CD4-positive, alpha-beta T cell (primary cell): ENCODE results near the gene COG3. TPM values are rescaled to one million over a fixed set of nuclear protein-coding genes. Genes with fewer than 3 reads are reported as not detected.
"Not testable (repeated sequence)": the region's sequence is repeated elsewhere in the genome, so short reads cannot be mapped to it uniquely, and the experiment has no call there.

Source experiments
- ATAC-seq: fragments of 200-7000 bp; cut with Tn5 transposase; one replicate; pipeline ENCODE4 v1.10.0; 2022; ENCODE audit warnings: mild to moderate bottlenecking; ENCODE audit not compliant: poor library complexity
- CTCF ChIA-PET: fragments of 350-600 bp; sonication (Branson Sonifier 250); formaldehyde crosslinking; loops from one replicate; lab custom pipeline; 2021; ENCODE audit warnings: antibody characterized with exemption, inconsistent platforms; lab: Charles Lee
- POLR2A ChIA-PET: fragments of 350-600 bp; sonication (Branson Sonifier 250); formaldehyde crosslinking; loops from one replicate; lab custom pipeline; 2021; ENCODE audit warnings: antibody characterized with exemption, inconsistent platforms; lab: Charles Lee
- DNase-seq, 14 experiments: peaks; one replicate each; pipeline ENCODE4 v3.0.0-alpha.2; 2013 to 2020; ENCODE audit warnings: mixed read lengths in 2 of 14
- H3K27ac ChIP-seq, 2 donors: one replicate each; pipeline versions ENCODE4 v1.5.1 to v1.7.0; 2013; ENCODE audit warnings: low read length in 2 of 2, low read depth in 1 of 2, mild to moderate bottlenecking in 1 of 2
- H3K27me3 ChIP-seq, 2 experiments: 1 replicate in 1 of 2; 2 replicates in 1 of 2; pipeline versions ENCODE4 v1.6.1 to v1.7.0; 2013; ENCODE audit warnings: low read length in 2 of 2, control low read depth in 1 of 2, mild to moderate bottlenecking in 1 of 2, moderate library complexity in 1 of 2; ENCODE audit not compliant: insufficient read depth in 2 of 2, control insufficient read depth in 1 of 2
- H3K36me3 ChIP-seq: one replicate; pipeline ENCODE4 v1.6.1; 2013; ENCODE audit warnings: low read length, control low read depth; ENCODE audit not compliant: insufficient read depth
- H3K4me1 ChIP-seq: one replicate; pipeline ENCODE4 v1.6.1; 2013; ENCODE audit warnings: low read length, control low read depth; ENCODE audit not compliant: insufficient read depth
- H3K4me3 ChIP-seq: one replicate; pipeline ENCODE4 v1.5.1; 2013; ENCODE audit warnings: mild to moderate bottlenecking, low read length, moderate library complexity
- H3K9me3 ChIP-seq, 2 experiments: 1 replicate in 1 of 2; 2 replicates in 1 of 2; pipeline versions ENCODE4 v1.6.1 to v1.7.0; 2013; ENCODE audit warnings: low read length in 2 of 2, mild to moderate bottlenecking in 2 of 2, control low read depth in 1 of 2, moderate library complexity in 1 of 2; ENCODE audit not compliant: control insufficient read depth in 1 of 2, insufficient read depth in 1 of 2
- H3K27ac Mint-ChIP-seq: one replicate; pipeline ENCODE4 v1.8.0; 2020; ENCODE audit warnings: mixed read lengths
- H3K27me3 Mint-ChIP-seq: one replicate; pipeline ENCODE4 v1.8.0; 2021; ENCODE audit warnings: mixed read lengths
- H3K36me3 Mint-ChIP-seq: one replicate; pipeline ENCODE4 v1.8.0; 2021; ENCODE audit warnings: low read depth, mixed read lengths
- H3K4me1 Mint-ChIP-seq: one replicate; pipeline ENCODE4 v1.8.0; 2021; ENCODE audit warnings: low read depth, mixed read lengths
- H3K4me3 Mint-ChIP-seq: one replicate; pipeline ENCODE4 v1.8.0; 2020; ENCODE audit warnings: mild to moderate bottlenecking, mixed read lengths
- H3K9me3 Mint-ChIP-seq: one replicate; pipeline ENCODE4 v1.8.0; 2020; ENCODE audit warnings: mixed read lengths
- intact Hi-C, 2 experiments: fragments of 100-400 bp; cut with DNase I in 1 of 2; cut with micrococcal nuclease in 1 of 2; formaldehyde crosslinking; loops; one replicate each; pipeline versions ENCODE4 v1.15.1 to v1.9.0; 2023 to 2025; cut with DNase I, micrococcal nuclease
- total RNA-seq, 174 experiments: library from RNA in 2 of 174; stranded (reverse) in 2 of 174; gene quantifications; one replicate each; pipeline ENCODE4 v1.2.3 and lab custom pipeline; 2021 to 2026
- TF ChIP-seq, protein P1 (sequence below): fragments of 200-600 bp; IDR thresholded peaks from one replicate; pipeline ENCODE4 v1.8.0; 2022; ENCODE audit warnings: antibody characterized with exemption, mild to moderate bottlenecking

The COG3 gene
- total RNA-seq, 2 experiments from 2014 or later = 52.8 to 57.0 TPM

DNA sequence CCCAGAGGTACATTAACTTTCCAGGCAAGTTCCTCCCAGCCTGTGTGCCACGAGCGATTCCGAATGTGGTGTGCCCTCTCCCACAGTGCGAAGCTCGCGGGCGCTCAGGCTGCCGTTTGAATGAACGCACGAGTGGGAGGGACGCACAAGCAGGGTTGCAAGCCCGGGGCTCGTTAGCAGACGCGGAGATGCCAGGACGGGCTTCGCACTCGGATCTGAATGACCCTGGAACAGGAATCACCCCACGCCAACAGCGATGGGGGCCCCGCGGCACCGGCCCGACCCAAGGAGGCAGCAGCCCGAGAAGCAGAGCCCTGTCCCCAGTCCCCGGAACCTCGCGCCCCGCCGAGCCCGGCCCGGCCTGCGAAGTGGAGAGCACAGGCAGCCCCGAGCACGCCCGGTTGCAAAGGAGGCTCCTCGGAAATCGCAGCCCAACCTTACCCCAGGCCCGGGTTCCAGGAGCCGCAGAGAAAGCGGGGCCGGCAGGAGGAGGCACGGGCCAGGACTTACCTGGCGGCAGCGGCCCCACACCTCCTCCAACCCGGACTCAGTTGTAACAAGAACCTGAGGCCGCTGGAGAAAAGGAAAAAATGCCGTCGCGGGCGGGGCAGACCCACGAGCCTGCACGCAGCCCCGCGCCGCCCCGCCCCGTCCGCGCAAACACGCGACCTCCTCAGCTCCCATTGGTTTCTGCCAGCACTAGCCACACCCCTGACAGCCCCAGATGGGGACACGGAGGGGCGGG lies 46.8 kb upstream of the COG3 start, which contains the start of gene SLC25A30:
SLC25A30 (minus strand) TSS at position 584 of the 745 bp plus-strand sequence. CDS start 6,948 bp downstream, outside the sequence.
- peaks cover 16% of the 10 kb centered on the region for H3K36me3 Mint-ChIP-seq
- ATAC-seq (peak; percentile 89), DNase-seq (peak; percentile 80 to 96 (median 90))
- ChIA-PET POLR2A (interaction anchor here (0.6 to 4.6 kb wide), 29 partner anchors 9 to 878 kb away, joined by 3 to 100 read pairs (median 6); partner anchors contain the start of genes COG3, GTF2F2, TPT1 and ZC3H13), CTCF (interaction anchor here (0.7 to 3.4 kb wide), 5 partner anchors 47 to 79 kb away, joined by 3 to 13 read pairs (median 4); partner anchors contain the start of gene COG3)
- Histone ChIP-seq H3K27ac (peak within 1 kb of the TSS; percentile 68 to 82), H3K36me3 (no peaks in the 10 kb centered on the region), H3K9me3 (no peaks in the 10 kb centered on the region), H3K4me3 (peak within 1 kb of the TSS; percentile 90), H3K27me3 (no peaks in the 10 kb centered on the region), H3K4me1 (peaks cover 34% of the 10 kb centered on the region)
- TF ChIP-seq, protein P1, sequence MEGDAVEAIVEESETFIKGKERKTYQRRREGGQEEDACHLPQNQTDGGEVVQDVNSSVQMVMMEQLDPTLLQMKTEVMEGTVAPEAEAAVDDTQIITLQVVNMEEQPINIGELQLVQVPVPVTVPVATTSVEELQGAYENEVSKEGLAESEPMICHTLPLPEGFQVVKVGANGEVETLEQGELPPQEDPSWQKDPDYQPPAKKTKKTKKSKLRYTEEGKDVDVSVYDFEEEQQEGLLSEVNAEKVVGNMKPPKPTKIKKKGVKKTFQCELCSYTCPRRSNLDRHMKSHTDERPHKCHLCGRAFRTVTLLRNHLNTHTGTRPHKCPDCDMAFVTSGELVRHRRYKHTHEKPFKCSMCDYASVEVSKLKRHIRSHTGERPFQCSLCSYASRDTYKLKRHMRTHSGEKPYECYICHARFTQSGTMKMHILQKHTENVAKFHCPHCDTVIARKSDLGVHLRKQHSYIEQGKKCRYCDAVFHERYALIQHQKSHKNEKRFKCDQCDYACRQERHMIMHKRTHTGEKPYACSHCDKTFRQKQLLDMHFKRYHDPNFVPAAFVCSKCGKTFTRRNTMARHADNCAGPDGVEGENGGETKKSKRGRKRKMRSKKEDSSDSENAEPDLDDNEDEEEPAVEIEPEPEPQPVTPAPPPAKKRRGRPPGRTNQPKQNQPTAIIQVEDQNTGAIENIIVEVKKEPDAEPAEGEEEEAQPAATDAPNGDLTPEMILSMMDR = no peak
- H3K27ac Mint-ChIP-seq = peak within 1 kb of the TSS; percentile 94
- peaks cover 30% of the 10 kb centered on the region for H3K4me1 Mint-ChIP-seq
- no peaks in the 10 kb centered on the region for H3K9me3 Mint-ChIP-seq
- H3K27me3 Mint-ChIP-seq = no peaks in the 10 kb centered on the region
- intact Hi-C loops = loop anchor here (1.0 to 5.0 kb wide), 7 partner anchors 46 to 841 kb away; partner anchors contain the start of genes COG3 (in 2 of the 2), TPT1 (in 1 of the 2) and TSC22D1 (in 1 of the 2)
- peak within 1 kb of the TSS; percentile 97 for H3K4me3 Mint-ChIP-seq

DNA sequence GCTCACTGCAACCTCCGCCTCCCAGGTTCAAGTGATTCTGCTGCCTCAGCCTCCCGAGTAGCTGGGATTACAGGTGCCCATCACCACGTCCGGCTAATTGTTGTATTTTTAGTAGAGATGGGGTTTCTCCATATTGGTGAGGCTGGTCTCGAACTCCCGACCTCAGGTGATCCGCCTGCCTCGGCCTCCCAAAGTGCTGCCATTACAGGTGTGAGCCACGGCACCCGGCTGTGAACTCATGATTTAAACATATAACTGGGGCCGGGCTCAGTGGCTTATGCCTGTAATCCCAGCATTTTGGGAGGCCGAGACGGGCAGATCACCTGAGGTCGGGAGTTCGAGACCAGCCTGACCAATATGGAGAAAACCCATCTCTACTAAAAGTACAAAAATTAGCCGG lies 45.4 kb upstream of the COG3 start:
- Mint-ChIP-seq H3K4me3 (peak overlapping the region; percentile 70), H3K4me1 (peaks cover 22% of the 10 kb centered on the region), H3K27ac (peak overlapping the region; percentile 42), H3K36me3 (peaks cover 15% of the 10 kb centered on the region)
- CTCF ChIA-PET = interaction anchor here (2.0 kb wide), 1 partner anchor 45 kb away, joined by 8 read pairs; the partner anchor contains the start of gene COG3
- H3K9me3 Mint-ChIP-seq, DNase-seq, H3K4me3 ChIP-seq, H3K36me3 ChIP-seq, POLR2A ChIA-PET, H3K27ac ChIP-seq, H3K9me3 ChIP-seq, H3K27me3 ChIP-seq, ATAC-seq, H3K27me3 Mint-ChIP-seq: not testable (repeated sequence)
- H3K4me1 ChIP-seq = peaks cover 25% of the 10 kb centered on the region
- intact Hi-C loops = loop anchor here (2.0 to 5.0 kb wide), 4 partner anchors 45 to 842 kb away; partner anchors contain the start of genes COG3 (in 1 of the 2), TPT1 (in 1 of the 2) and TSC22D1 (in 1 of the 2)

DNA sequence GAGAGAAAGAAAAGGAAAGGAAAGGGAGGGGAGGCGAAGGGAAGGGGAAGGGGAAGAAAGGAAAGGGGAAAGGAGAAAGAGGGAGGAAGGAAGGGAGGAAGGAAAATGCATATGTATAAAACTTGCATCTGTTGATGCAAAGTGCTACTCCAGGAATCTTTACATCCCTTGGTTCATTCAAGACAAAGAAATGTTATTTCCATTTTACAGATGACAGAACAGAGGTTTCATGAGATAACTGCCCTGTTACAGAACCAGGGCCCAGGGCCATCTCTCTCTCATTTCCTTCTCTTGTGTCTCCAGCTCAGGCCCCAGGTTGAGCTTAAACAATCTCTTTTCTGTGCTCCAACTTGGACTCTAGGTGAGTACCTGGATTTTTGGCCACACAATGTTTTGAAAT lies 44.8 kb upstream of the COG3 start:
- ChIA-PET CTCF (no interaction called here), POLR2A (no interaction called here)
- no peak for ATAC-seq
- no peaks in the 10 kb centered on the region for H3K36me3 ChIP-seq
- Mint-ChIP-seq H3K36me3 (peaks cover 15% of the 10 kb centered on the region), H3K27ac (peak overlapping the region; percentile 42), H3K4me3 (peak overlapping the region; percentile 36), H3K27me3 (no peaks in the 10 kb centered on the region), H3K4me1 (peaks cover 17% of the 10 kb centered on the region), H3K9me3 (no peaks in the 10 kb centered on the region)
- intact Hi-C loops = loop anchor here (2.0 to 5.0 kb wide), 4 partner anchors 45 to 843 kb away; partner anchors contain the start of genes COG3 (in 1 of the 2), TPT1 (in 1 of the 2) and TSC22D1 (in 1 of the 2)
- TF ChIP-seq, protein P1 = no peak
- no peaks in the 10 kb centered on the region for H3K9me3 ChIP-seq
- H3K27me3 ChIP-seq = no peaks in the 10 kb centered on the region
- no peak for DNase-seq
- H3K27ac ChIP-seq = no peak overlapping the region
- H3K4me1 ChIP-seq = peaks cover 23% of the 10 kb centered on the region
- H3K4me3 ChIP-seq = no peak overlapping the region
